AG04449 (cell line): ENCODE data around the gene MVB12B.

Source experiments
- CTCF ChIA-PET: fragments of 350-600 bp; formaldehyde crosslinking; extraction: SDS; loops from one replicate; lab custom pipeline; 2021; ENCODE audit warnings: antibody characterized with exemption; lab: Yijun Ruan, JAX
- POLR2A ChIA-PET: fragments of 400-600, 350-600 bp; formaldehyde crosslinking; extraction: SDS; loops from one replicate; lab custom pipeline; 2020; ENCODE audit warnings: antibody characterized with exemption, inconsistent platforms; lab: Yijun Ruan, JAX
- DNase-seq: peaks from one replicate; pipeline ENCODE4 v3.0.0-alpha.2; 2010; ENCODE audit warnings: low read depth, low spot score
- H3K4me3 ChIP-seq: 2 replicates; pipeline ENCODE4 v1.5.1; 2011; ENCODE audit warnings: low read depth, mild to moderate bottlenecking, control low read depth, low read length
- CTCF ChIP-seq: IDR thresholded peaks from one replicate; pipeline ENCODE4 v1.5.1; 2011; ENCODE audit warnings: mild to moderate bottlenecking, moderate library complexity, low read length, control low read depth, inconsistent platforms; ENCODE audit not compliant: insufficient read depth; ENCODE audit errors: missing control alignments

MVB12B gene

GRCh38 chr9:126490214-126490631, 163.6 kb downstream of the MVB12B start:
- TF ChIP-seq CTCF = no peak
- no peak overlapping the region for H3K4me3 ChIP-seq
- CTCF ChIA-PET = interaction anchor here (0.9 to 6.2 kb wide), 32 partner anchors 8 to 1082 kb away, joined by 3 to 90 read pairs (median 9); partner anchors contain the start of gene MVB12B
- POLR2A ChIA-PET = no interaction called here
- no peak for DNase-seq

GRCh38 chr9:126490871-126491567, 164.4 kb downstream of the MVB12B start:
- no peak for DNase-seq
- TF ChIP-seq CTCF = peak; percentile 82
- CTCF ChIA-PET = interaction anchor here (0.6 to 6.2 kb wide), 73 partner anchors 9 to 1083 kb away, joined by 3 to 90 read pairs (median 5); partner anchors contain the start of gene MVB12B
- POLR2A ChIA-PET = no interaction called here
- no peak overlapping the region for H3K4me3 ChIP-seq

GRCh38 chr9:126491568-126491879, 164.9 kb downstream of the MVB12B start:
- no peak for TF ChIP-seq CTCF
- CTCF ChIA-PET = interaction anchor here (0.7 to 6.2 kb wide), 68 partner anchors 9 to 1084 kb away, joined by 3 to 90 read pairs (median 5); partner anchors contain the start of gene MVB12B
- H3K4me3 ChIP-seq = no peak overlapping the region
- POLR2A ChIA-PET = no interaction called here
- DNase-seq = no peak

- no peak for DNase-seq
- CTCF ChIA-PET = interaction anchor here (0.7 to 6.2 kb wide), 64 partner anchors 9 to 1084 kb away, joined by 3 to 90 read pairs (median 5); partner anchors contain the start of gene MVB12B
- POLR2A ChIA-PET = no interaction called here
Observed at GRCh38 chr9:126491949-126492348, 165.3 kb downstream of the MVB12B start.

GRCh38 chr9:126494264-126494663, 167.6 kb downstream of the MVB12B start:
- TF ChIP-seq CTCF = no peak
- ChIA-PET CTCF (interaction anchor here (4.0 to 6.2 kb wide), 4 partner anchors 12 to 196 kb away, joined by 37 to 90 read pairs (median 56); no protein-coding TSS in a partner anchor), POLR2A (no interaction called here)
- no peak for DNase-seq
- no peak overlapping the region for H3K4me3 ChIP-seq

More at GRCh38 chr9:126491949-126492348, 165.3 kb downstream of the MVB12B start:
- no peak overlapping the region for H3K4me3 ChIP-seq
- no peak for TF ChIP-seq CTCF

- ChIA-PET POLR2A (no interaction called here), CTCF (interaction anchor here (5.1 to 11.2 kb wide), 3 partner anchors 13 to 96 kb away, joined by 58 to 269 read pairs (median 90); no protein-coding TSS in a partner anchor)
- no peak for DNase-seq
- no peak for TF ChIP-seq CTCF
- H3K4me3 ChIP-seq = no peak overlapping the region
Observed at GRCh38 chr9:126494746-126495145, 168.1 kb downstream of the MVB12B start.
